Eye (tissue), 1 donor: ENCODE results near the gene ACADVL.

Source experiments
- DNase-seq: peaks from one replicate; pipeline ENCODE4 v3.0.0-alpha.2; 2015

Gene ACADVL

DNA sequence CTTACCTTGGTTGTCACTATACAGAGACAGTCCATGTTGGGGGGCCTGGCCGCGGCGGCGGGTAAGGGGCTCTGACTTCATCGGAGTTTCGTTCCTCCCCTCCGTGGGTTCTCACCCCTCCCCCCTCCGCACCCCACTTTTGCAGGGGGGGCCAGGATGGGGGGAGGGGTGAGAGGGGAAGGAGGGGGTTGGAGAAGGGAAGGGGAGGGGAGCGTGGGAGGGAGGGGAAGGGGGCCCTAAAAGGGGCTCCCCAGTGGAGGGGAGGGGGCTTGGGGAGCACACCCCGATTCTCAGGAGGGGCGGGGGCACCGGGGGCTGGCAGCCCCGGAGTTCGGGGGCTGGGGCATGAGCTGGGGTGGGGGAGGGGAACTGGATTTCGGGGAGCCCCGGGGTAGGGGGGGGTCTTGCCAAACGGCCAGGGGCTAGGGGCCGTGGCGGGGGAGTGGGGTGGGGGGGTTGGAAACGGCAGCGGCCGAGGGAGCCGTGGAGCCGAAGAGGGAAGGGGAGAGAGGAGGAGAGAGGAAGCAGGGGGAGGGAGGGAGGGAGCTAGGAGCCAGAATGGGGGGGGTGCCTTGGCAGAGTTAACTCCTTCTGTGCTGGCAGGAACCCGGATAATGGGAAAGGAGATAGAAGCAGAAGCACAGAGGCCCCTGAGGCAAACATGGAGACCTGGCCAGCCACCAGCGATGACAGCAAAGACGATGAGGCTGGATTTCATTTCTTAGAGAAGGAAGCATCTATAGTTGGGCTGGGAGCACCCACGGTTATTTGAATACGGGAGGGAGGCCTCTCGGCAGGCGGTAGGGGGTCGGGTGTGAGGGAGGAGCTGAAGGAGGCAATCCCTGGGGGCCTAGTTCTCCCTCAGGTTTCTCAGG lies 2.4 kb upstream of the ACADVL start:
- DNase-seq, result peak; percentile 93

DNA sequence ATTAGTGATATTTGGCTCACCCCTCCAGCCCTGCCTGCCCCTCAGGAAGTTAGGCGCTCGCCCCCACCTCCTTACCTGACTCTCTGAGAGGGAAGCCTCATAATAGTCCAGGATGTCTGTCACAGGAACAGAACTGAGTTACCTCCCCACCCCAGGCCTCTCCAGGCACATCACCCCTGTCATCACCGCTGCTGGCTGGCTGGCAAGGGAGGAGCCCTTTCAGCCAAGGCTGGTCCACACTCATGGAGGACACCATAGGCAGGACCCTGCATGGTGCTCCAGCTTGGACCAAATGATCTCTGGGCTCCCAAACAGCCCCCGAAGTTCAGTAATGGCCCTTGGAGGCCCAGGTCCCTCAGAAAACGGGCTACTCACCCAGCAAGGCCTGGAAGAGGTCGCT lies 1.6 kb upstream of the ACADVL start:
- no peak for DNase-seq

DNA sequence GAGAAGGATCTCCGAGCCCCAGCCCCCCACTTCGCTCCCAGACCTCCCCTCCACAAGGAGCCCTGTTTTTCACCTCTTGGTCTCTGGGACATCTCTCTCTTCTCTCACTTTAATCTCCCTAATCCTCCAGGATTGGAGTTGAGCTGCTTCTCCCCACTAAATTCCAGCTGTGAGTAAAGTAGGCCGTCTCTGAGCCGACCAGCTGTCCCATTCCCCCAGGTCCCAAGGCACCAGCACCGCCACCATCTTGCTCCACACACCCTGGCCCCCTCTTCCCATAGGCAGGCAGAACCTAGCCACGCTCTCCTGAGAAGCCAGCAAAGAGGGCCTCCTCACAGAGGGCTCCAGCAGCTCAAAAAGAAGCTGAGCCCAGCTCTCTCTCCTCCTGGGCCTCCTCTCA lies 980 bp upstream of the ACADVL start:
- DNase-seq, result peak; percentile 38

DNA sequence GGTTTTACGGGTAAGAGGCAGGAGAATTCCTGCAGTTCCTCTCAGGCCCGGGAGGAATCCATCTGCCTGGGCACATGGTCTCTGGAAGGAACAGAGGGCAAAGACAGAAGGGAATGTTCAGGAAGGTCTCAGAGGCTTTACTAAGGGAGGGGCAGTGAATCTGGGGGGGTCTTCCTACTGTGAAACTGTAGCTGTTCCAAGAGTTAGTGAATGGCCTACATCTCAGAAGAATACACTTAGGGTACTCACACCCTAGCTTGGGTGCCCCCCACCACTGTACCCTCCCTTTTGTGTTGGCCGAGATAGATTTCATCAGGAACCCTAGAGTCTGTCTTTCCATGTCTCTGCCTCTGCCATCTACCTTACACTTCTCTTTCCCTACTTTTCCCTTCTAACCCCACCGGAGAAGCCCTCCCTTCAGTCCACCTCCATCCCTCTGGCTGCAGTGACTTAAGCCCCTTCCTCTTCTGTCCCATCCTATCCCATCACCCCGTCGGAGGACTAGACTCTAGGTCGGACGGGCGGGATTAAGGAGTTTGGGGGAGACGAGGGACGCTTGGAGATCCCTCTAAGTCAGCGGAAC lies 418 bp upstream of the ACADVL start:
- DNase-seq, result no peak

DNA sequence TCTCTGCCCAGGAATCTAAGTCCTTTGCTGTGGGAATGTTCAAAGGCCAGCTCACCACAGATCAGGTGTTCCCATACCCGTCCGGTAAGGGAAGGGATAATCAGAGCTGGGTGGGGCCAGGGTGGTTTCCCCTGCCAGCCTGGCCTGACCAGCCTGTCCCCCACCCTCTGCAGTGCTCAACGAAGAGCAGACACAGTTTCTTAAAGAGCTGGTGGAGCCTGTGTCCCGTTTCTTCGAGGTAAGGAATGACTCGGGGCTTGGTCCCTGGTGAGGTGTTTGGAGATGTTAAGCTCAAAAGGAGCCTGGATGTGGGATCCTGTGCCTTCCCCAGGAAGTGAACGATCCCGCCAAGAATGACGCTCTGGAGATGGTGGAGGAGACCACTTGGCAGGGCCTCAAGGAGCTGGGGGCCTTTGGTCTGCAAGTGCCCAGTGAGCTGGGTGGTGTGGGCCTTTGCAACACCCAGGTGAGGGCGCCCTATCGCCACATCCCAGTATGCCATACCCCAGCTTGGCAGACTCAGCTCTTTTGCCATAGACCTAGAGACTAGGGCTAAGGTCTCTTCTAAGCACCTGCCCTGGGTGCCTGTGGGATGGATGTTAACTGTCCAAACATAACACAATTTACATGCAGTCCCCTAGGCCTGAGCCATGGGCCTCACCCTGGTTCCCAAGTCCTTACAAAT lies 997 bp downstream of the ACADVL start:
- peak; percentile 59 for DNase-seq

DNA sequence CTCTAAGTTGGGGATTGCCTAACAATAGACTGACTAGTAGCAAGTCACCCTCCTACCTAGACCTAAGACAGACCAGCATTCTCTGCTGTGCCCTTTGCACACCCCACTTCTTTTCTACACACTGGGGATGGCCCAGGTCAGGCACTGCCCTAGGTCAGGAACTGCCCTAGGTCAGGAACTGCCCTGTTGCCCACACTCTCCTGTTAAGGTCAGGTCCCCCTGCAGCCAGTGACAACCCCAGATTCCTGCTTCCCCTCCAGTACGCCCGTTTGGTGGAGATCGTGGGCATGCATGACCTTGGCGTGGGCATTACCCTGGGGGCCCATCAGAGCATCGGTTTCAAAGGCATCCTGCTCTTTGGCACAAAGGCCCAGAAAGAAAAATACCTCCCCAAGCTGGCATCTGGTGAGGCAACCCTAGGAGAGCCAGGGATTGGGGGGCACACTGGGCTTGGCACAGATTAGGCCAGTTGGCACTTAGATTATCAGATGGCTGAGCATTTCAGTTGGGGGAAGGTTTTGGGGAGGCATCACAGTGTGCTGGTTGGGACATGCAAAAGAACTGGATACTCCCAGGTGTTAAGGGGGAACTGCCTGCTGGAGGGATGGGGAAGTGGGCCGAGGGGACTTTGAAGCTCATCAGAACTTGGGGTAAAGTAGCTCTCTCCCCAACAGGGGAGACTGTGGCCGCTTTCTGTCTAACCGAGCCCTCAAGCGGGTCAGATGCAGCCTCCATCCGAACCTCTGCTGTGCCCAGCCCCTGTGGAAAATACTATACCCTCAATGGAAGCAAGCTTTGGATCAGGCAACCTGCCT lies 1.7 kb downstream of the ACADVL start:
- DNase-seq, result no peak

DNA sequence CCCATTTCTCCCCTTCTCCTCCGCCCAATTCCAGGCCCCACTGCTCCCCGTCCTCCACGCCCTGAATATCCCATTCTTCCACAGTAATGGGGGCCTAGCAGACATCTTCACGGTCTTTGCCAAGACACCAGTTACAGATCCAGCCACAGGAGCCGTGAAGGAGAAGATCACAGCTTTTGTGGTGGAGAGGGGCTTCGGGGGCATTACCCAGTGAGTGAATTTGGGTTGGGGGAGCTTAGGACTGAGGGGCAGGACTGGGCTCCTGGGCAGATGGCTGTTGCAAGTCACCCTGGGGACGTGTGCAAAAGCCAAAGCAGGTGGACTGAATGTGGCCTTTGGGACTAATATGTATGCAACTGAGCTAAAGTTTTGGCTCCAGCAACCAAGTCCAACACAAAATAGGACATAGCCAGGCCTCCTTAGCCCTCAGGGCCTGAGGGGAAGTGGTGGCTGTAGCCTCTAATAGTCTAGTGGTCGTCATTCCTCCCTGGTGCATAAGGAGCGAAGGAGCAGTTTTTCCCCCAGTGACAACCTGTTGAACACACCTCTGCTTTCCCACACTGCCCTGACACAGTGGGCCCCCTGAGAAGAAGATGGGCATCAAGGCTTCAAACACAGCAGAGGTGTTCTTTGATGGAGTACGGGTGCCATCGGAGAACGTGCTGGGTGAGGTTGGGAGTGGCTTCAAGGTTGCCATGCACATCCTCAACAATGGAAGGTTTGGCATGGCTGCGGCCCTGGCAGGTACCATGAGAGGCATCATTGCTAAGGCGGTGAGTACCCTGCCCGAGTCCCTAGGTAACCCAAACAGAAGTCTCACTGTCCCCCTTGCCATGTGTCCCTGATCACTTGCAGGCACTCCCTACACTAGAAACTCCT lies 2.6 kb downstream of the ACADVL start:
- DNase-seq, result no peak

DNA sequence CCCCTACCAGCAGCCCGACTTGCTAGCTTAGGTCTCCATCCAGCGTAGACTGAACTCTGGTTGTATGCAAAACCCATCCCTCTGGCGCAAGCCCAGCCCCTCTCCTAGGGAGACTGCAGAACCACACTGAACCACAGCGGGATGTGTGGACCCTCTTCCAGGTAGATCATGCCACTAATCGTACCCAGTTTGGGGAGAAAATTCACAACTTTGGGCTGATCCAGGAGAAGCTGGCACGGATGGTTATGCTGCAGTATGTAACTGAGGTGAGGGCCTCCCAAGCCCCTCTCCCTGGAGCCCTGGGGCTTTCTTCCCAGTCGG lies 3.2 kb downstream of the ACADVL start:
- DNase-seq, result no peak

DNA sequence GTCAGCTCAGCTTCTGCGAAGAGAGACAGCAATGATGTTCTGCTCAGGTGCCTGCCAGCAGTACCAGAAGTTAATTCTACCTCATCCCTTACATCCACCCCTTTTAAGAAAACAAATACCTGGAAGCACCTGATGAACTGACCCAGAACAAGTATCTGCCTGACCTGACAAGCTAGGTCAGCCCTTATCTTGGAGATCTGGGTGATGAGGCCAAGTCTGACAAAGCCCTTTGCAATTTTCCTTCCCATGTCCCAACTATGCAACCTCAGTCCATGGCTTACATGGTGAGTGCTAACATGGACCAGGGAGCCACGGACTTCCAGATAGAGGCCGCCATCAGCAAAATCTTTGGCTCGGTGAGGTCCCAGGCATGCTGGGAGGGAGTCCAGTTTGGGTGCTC lies 3.6 kb downstream of the ACADVL start:
- DNase-seq, result no peak

DNA sequence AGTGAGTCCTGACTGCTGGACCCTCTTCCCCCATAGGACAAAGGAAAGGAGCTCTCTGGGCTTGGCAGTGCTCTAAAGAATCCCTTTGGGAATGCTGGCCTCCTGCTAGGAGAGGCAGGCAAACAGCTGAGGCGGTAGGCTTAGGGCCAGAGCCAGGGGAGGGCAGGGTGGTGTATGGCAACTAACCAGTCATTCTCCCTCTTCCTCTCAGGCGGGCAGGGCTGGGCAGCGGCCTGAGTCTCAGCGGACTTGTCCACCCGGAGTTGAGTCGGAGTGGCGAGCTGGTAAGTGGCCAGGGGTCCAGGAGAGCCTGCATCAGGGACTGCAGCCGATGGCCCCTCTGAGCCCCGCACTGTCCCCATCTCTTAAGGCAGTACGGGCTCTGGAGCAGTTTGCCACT lies 4.4 kb downstream of the ACADVL start:
- DNase-seq, result no peak

DNA sequence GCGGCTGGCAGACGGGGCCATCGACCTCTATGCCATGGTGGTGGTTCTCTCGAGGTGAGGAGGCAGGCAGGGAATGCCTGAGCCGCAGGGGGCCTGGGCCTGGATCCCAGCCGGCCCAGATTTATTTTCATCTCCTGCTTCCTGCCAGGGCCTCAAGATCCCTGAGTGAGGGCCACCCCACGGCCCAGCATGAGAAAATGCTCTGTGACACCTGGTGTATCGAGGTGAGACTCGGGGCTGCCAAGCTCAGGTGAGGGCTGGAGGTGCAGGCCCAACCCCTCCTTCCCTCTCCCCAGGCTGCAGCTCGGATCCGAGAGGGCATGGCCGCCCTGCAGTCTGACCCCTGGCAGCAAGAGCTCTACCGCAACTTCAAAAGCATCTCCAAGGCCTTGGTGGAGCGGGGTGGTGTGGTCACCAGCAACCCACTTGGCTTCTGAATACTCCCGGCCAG lies 4.9 kb downstream of the ACADVL start:
- DNase-seq, result no peak

DNA sequence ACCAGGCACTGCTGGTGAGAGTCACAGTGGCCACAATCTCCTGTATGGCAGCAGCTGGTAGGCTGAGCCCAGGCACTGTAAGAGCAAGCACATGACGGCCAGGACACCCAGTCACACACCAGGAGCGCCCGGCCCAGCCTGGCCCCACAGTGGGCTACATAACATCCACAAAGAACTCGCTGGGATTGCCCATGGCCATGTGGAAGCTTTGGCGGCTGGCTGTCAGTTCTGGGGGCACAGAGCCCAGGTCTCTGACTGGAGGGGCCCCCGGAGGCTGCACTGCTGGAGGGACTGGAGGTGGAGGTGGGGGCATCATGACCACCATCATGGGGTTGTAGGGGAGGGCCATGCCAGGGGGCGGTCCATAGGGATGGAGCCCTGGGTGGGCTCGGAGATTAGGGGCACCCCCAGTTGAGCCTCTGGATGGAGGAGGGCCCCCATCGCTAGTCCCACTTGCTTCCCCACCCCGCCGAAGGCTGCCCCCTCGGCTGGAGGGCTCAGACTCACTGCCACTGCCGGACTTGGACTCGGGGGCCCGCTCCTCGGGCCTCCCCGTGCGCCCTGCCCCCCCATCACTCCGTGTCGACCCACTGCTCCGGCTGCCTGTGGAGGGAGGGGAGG lies 6.1 kb downstream of the ACADVL start:
- no peak for DNase-seq

DNA sequence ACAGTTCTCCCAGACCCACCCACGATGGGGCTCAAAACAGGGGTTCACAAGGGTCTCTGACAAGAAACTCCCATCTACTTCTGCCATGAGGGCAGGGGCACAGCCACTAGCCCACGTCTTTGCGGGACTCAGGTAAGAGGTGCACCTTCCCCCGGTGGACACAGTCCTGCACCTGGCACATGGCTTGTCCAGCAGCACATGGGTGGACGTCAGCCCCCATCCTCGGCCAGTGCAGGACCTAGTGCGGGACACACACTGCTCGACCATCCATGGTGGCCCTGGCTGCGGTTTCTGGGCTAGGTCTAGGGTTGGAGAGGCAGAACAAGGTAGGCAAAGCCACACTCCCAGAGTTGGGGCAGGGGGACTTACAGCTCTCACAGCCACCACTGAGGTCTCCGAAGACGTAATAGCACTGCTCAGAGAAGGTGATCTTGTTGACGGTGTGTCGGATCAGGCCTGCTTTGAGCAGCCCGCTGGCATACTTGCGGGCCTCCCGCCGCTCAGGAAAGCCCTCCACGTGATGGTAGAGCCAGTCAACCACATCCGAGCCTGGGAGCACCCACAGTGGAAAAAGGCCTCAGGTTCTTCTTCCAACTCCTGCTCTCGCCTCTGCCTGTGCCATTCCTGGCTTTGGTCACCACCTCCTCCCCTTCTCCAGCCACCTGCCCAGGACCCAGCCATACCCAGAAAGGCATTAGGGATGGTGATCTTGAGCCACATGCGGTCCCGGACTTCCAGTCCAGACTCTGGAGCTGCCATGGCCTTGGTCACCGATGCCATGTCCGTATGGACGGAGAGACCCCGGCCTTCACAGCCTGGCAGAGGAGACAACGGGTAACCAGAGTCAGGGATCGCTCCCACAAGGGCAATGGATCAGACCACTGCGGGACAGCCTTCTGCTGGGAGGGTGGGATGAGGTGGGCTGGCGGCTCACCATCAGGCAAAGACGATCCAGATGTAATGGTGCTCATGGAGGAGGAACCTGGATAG lies 7.3 kb downstream of the ACADVL start:
- no peak for DNase-seq

DNA sequence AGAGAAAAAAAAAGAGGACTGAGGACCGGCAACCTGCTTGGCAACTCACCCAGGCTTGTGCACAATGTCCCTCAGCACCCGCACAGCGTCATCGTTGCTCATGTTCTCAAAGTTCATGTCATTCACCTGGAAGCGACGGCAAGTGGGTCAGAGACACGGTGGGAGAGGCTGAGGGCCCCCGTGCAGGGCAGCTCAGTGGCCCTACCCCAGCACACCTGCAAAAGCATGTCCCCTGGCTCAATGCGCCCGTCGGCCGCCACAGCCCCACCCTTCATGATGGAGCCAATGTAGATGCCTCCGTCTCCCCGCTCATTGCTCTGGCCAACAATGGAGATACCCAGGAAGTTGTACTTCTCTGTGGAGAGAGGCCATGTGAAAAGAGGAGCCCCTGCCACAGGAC lies 9.2 kb downstream of the ACADVL start:
- no peak for DNase-seq

DNA sequence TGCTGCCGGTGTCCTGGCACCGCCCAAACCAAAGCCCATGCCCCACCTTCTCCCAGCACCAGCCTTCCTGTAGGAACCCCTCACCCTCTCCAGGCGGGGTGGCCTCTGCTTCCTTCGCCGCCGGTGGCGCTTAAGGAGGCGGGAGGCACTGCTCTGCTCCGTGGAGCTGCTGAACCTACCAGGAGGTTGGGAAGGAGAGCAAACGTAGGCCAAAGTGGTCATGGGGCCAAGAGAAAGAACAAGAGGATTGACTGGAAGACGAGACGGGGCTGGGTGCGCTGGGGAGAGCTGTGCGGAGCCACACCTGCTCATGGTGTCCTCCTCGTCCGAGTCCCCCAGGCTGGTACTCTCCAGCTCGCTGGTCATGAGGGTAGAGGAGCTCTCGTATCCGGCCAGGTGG lies 9.8 kb downstream of the ACADVL start:
- no peak for DNase-seq

DNA sequence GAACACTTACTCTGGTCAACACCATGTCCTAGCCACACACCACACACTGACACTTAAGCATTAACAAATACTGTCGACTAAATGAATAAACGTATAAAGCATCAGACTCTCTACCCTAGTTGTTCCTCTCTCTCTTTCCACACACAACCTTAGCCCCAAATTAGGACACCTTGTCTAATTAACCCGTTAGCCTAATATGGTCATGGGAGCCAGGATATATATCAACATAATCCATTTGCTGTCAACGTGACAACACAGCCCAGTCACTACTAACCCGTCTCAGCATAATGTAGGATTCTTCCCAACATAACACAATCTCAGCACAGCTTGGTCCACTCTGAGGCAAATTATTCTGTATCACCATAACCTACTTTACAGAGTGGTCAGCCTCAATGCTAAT lies 12.4 kb downstream of the ACADVL start:
- DNase-seq, result no peak

DNA sequence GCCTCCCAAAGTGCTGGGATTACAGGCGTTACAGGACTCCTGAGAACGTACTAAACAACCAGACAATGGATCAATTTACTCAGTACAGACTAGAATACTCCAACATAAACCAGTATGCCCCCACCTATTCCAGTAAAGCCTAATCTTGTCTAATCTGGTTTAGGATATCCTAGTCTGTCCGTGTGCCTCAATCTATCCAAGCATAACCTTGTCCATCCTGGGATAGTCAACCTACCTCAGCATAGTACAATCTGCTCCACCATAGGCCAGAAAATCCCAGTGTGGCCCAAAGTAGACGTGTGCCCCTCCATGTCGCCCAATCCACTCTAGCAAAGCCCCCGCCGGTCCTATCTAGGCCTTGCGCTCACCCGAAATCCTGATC lies 14.0 kb downstream of the ACADVL start:
- no peak for DNase-seq

DNA sequence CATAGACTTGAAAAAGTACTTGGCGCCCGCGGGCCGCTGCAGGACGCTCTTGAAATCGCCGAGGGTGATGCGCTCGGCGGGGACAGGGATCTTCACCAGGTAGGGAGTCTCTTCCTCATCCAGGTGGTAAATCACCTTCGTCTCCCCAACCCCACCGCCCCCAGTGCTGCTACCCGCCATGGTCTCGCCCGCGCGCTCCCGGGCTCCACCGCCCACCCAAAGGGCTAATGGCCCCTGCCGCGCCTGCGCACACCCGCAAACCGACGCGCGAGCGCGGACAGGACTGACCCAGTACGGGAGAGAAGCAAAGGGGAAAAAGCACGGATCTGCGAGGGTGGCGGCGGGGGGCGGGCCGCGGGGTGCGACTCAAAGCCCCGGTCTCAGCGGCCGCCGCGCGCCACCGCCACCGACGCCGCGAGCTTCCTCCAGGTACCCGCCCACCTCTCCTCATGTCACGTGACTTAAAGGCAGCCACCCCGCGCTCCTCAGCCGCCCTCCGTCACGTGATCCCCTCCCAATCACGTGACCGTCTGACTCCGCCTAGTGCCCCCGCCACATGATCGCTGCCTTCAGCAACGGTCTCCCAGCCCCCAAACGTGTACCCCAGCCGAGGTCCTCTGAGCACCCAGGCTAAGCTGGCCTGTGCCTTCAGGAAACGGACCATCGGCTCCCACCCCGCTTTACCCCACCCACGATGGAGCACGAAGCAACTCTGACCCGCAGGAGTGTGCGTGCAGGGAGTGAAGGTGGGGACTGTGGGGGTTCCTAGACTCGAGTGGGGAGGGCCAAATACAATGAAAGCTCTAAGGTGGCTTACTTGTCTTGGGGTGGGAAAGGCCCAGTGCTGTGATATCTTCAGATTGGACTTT lies 14.6 kb downstream of the ACADVL start, which contains the start of gene DVL2:
TSS of gene DVL2 (minus strand) at position 435 of the 869 bp plus-strand sequence. CDS start at position 180, 255 bp downstream.
- peak; percentile 97 for DNase-seq
